GM12878 (cell line): ENCODE measurements around the gene GMPPA.

Experiments used
- ATF7 ChIP-seq: fragments of 450-650 bp; IDR thresholded peaks from 2 replicates; pipeline ENCODE4 v1.6.1; 2016; ENCODE audit warnings: low read depth, mild to moderate bottlenecking
- CTCF ChIP-seq, 3 experiments: IDR thresholded peaks in 2 of 3; conservative IDR thresholded peaks in 1 of 3; 2 replicates each; pipeline ENCODE4 v1.5.1; 2011; ENCODE audit warnings: low read depth in 3 of 3, low read length in 3 of 3, mild to moderate bottlenecking in 3 of 3, control low read depth in 2 of 3, moderate library complexity in 2 of 3, inconsistent platforms in 1 of 3, mixed read lengths in 1 of 3; ENCODE audit not compliant: control insufficient read depth in 2 of 3, insufficient read depth in 1 of 3; ENCODE audit errors: extremely low read depth in 1 of 3
- FOS ChIP-seq: IDR thresholded peaks from 3 replicates; pipeline ENCODE4 v1.6.1; 2011; ENCODE audit warnings: borderline replicate concordance; ENCODE audit not compliant: insufficient read length; ENCODE audit errors: extremely low read depth
- GABPA ChIP-seq: IDR thresholded peaks from 2 replicates; pipeline ENCODE4 v1.6.1; 2014; ENCODE audit warnings: antibody characterized with exemption, low read depth, mild to moderate bottlenecking, inconsistent platforms
- POLR2A ChIP-seq: IDR thresholded peaks from 2 replicates; pipeline ENCODE4 v1.6.1; 2011; ENCODE audit warnings: low read depth, mild to moderate bottlenecking, low read length
- POLR2AphosphoS2 ChIP-seq: IDR thresholded peaks from 2 replicates; pipeline ENCODE4 v1.6.1; 2011; ENCODE audit warnings: low read depth, mild to moderate bottlenecking, low read length, improper control_type of control experiment, moderate library complexity
- POLR2AphosphoS5 ChIP-seq: IDR thresholded peaks from 2 replicates; pipeline ENCODE4 v1.6.1; 2011; ENCODE audit warnings: mild to moderate bottlenecking, low read length, inconsistent platforms
- REST ChIP-seq: IDR thresholded peaks from 2 replicates; pipeline ENCODE4 v1.6.1; 2012; ENCODE audit warnings: mild to moderate bottlenecking, low read depth, low read length
- SIN3A ChIP-seq: IDR thresholded peaks from 2 replicates; pipeline ENCODE4 v1.6.1; 2012; ENCODE audit warnings: low read depth, low read length, improper control_type of control experiment
- SMC3 ChIP-seq: IDR thresholded peaks from 2 replicates; pipeline ENCODE4 v1.6.1; 2011; ENCODE audit warnings: low read length, improper control_type of control experiment, borderline replicate concordance
- SUZ12 ChIP-seq: fragments of 200-600 bp; sonication (generic); IDR thresholded peaks from one replicate; pipeline ENCODE4 v1.6.1; 2018; ENCODE audit warnings: antibody characterized with exemption, mild to moderate bottlenecking; ENCODE audit not compliant: unreplicated experiment
- ZNF274 ChIP-seq: IDR thresholded peaks from one replicate; pipeline ENCODE4 v1.8.0; 2011; ENCODE audit not compliant: insufficient read length, insufficient read depth

GRCh38 chr2:219474285-219475060 lies 24.2 kb upstream of the GMPPA start:
- TF ChIP-seq ZNF274 (no peak), SUZ12 (no peak), FOS (no peak), SMC3 (no peak), SIN3A (no peak), POLR2A (no peak), POLR2AphosphoS5 (no peak), CTCF (IDR thresholded peaks at IDR 0.05 in 2 of 3, conservative IDR thresholded peaks at IDR 0.05 in 1 of 3; ENCODE audit: control insufficient read depth in 2 of 3, extremely low read depth in 1 of 3, insufficient read depth in 1 of 3, low read depth in 3 of 3, low read length in 3 of 3) (no peak), ATF7 (no peak), POLR2AphosphoS2 (no peak), GABPA (no peak), REST (no peak)
